ENCODE data around the gene SCP2. TPM values are rescaled to one million over a fixed set of nuclear protein-coding genes. Genes with fewer than 3 reads are reported as not detected.

SCP2 gene
- total RNA-seq, 1 donor from 2014 or later, result 89.8 TPM

DNA sequence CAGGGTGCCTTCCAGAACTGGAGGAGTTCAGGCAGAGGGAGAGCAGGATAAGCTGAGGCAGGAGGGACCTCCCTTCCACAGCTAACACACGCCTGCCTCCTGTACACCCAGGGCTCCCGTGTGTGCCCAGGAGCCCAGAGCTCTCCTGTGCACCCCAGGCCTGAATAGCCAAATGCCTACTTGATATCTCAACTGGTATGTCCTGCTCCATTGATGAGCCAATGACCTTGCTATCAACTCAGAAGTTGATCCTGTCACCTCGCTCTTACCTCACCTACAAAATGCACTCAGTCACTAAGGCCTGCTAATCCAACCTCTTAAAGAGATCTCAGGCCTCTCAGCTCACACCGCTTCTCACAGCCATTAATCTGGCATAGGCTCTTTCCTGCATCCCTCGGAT is 12.6 kb upstream of the SCP2 start:
- Histone ChIP-seq H3K9ac (ENCODE audit: low read length) (no peak overlapping the region), H2AFZ (ENCODE audit: low read depth, low read length) (no peak overlapping the region), H3K27me3 (ENCODE audit: insufficient read depth, low read length) (no peaks in the 10 kb centered on the region), H3K36me3 (ENCODE audit: insufficient read depth, low read length) (no peaks in the 10 kb centered on the region), H3K4me3 (ENCODE audit: insufficient read depth, low read depth, low read length) (no peak overlapping the region), H3K79me2 (ENCODE audit: insufficient read depth, low read length) (no peaks in the 10 kb centered on the region), H3K4me2 (ENCODE audit: low read length) (no peak overlapping the region), H3K9me3 (ENCODE audit: insufficient read depth, low read depth, low read length) (no peaks in the 10 kb centered on the region), H3K27ac (ENCODE audit: low read depth, low read length) (no peak overlapping the region), H3K4me1 (ENCODE audit: insufficient read depth, low read length) (no peaks in the 10 kb centered on the region), H4K20me1 (ENCODE audit: insufficient read depth, low read length) (no peaks in the 10 kb centered on the region)
- DNase-seq (ENCODE audit: low read depth) (no peak), FAIRE-seq (no peak)
- no peak for TF ChIP-seq EZH2 (IDR thresholded peaks at IDR 0.05; ENCODE audit: insufficient read depth, low read length)
- TF ChIP-seq, protein P1, sequence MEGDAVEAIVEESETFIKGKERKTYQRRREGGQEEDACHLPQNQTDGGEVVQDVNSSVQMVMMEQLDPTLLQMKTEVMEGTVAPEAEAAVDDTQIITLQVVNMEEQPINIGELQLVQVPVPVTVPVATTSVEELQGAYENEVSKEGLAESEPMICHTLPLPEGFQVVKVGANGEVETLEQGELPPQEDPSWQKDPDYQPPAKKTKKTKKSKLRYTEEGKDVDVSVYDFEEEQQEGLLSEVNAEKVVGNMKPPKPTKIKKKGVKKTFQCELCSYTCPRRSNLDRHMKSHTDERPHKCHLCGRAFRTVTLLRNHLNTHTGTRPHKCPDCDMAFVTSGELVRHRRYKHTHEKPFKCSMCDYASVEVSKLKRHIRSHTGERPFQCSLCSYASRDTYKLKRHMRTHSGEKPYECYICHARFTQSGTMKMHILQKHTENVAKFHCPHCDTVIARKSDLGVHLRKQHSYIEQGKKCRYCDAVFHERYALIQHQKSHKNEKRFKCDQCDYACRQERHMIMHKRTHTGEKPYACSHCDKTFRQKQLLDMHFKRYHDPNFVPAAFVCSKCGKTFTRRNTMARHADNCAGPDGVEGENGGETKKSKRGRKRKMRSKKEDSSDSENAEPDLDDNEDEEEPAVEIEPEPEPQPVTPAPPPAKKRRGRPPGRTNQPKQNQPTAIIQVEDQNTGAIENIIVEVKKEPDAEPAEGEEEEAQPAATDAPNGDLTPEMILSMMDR (IDR thresholded peaks at IDR 0.05; ENCODE audit: insufficient read depth, low read depth, low read length), result no peak
- H3K36me3 Mint-ChIP-seq (ENCODE audit: low read depth, unreplicated experiment), result peaks cover 2% of the 10 kb centered on the region
- H3K9me3 Mint-ChIP-seq (ENCODE audit: unreplicated experiment), result peaks cover 5% of the 10 kb centered on the region
- peaks cover 9% of the 10 kb centered on the region for H3K27me3 Mint-ChIP-seq (ENCODE audit: low read depth, unreplicated experiment)
- H3K4me1 Mint-ChIP-seq (ENCODE audit: low read depth, unreplicated experiment), result no peaks in the 10 kb centered on the region
- no peak overlapping the region for H3K27ac Mint-ChIP-seq (ENCODE audit: unreplicated experiment)
- no peak overlapping the region for H3K4me3 Mint-ChIP-seq (ENCODE audit: unreplicated experiment)

DNA sequence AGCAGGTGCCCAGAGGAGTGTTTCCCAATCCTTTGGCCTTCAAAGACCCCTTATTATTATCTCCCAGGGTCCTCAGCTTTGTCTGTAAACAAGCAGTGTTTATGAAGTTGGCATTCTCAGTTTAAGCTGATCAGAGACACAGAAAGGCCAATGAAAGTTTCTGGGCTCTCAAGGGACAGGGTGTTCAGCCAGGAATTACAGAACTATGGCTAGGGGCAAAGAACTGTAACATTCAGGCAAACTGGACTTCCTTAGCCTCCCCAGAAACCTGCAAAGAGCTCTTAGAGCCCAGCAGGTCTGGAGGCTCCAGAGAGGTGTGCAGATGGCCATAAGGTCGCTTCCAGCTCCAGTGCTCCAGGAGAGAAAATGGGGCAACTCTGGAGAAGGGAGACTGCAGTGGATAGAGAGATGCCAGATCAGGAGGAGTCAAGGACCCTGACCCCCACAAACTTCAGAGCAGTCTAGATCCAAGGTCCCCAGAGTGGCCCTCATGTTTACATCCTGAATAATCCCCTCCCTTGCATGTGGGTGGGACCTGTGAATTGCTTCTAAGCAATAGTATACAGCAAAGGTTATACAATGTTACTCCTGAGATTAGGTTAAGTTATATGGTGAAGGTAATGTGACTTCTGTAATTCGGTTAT is 11.7 kb upstream of the SCP2 start:
- FAIRE-seq, result no peak
- no peak for DNase-seq (ENCODE audit: low read depth)
- peaks cover 17% of the 10 kb centered on the region for H3K27me3 Mint-ChIP-seq (ENCODE audit: low read depth, unreplicated experiment)
- no peak overlapping the region for H3K27ac Mint-ChIP-seq (ENCODE audit: unreplicated experiment)
- Histone ChIP-seq H3K27me3 (ENCODE audit: insufficient read depth, low read length) (no peaks in the 10 kb centered on the region), H3K27ac (ENCODE audit: low read depth, low read length) (no peak overlapping the region), H4K20me1 (ENCODE audit: insufficient read depth, low read length) (no peaks in the 10 kb centered on the region), H3K9ac (ENCODE audit: low read length) (no peak overlapping the region), H3K9me3 (ENCODE audit: insufficient read depth, low read depth, low read length) (no peaks in the 10 kb centered on the region), H3K36me3 (ENCODE audit: insufficient read depth, low read length) (no peaks in the 10 kb centered on the region), H2AFZ (ENCODE audit: low read depth, low read length) (no peak overlapping the region), H3K4me1 (ENCODE audit: insufficient read depth, low read length) (no peaks in the 10 kb centered on the region), H3K79me2 (ENCODE audit: insufficient read depth, low read length) (no peaks in the 10 kb centered on the region), H3K4me2 (ENCODE audit: low read length) (no peak overlapping the region), H3K4me3 (ENCODE audit: insufficient read depth, low read depth, low read length) (no peak overlapping the region)
- H3K9me3 Mint-ChIP-seq (ENCODE audit: unreplicated experiment), result peaks cover 5% of the 10 kb centered on the region
- no peak for TF ChIP-seq EZH2 (IDR thresholded peaks at IDR 0.05; ENCODE audit: insufficient read depth, low read length)
- TF ChIP-seq, protein P1 (IDR thresholded peaks at IDR 0.05; ENCODE audit: insufficient read depth, low read depth, low read length), result no peak
- H3K4me3 Mint-ChIP-seq (ENCODE audit: unreplicated experiment), result no peak overlapping the region
- H3K4me1 Mint-ChIP-seq (ENCODE audit: low read depth, unreplicated experiment), result no peaks in the 10 kb centered on the region
- peaks cover 2% of the 10 kb centered on the region for H3K36me3 Mint-ChIP-seq (ENCODE audit: low read depth, unreplicated experiment)

DNA sequence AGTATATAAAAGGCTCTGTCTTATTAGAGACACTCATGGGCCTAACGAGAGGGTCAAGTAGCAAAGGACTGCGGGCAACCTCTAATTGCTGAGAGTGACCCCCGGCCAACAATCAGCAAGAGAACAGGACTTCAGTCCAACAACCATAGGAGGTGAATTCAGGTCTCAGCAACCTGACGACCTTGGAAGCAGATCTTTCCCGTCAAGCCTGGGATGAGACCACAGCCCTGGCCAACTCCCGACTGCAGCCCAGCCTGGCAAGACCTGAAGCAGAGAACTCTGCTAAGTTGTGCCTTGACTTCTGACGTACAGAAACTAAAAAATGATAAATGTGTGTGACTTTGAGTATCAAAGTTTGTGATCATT is 11.2 kb upstream of the SCP2 start:
- Histone ChIP-seq H3K36me3 (ENCODE audit: insufficient read depth, low read length) (no peaks in the 10 kb centered on the region), H3K27ac (ENCODE audit: low read depth, low read length) (no peak overlapping the region), H3K4me1 (ENCODE audit: insufficient read depth, low read length) (no peaks in the 10 kb centered on the region), H3K9ac (ENCODE audit: low read length) (no peak overlapping the region), H3K4me3 (ENCODE audit: insufficient read depth, low read depth, low read length) (no peak overlapping the region), H4K20me1 (ENCODE audit: insufficient read depth, low read length) (no peaks in the 10 kb centered on the region), H3K4me2 (ENCODE audit: low read length) (no peak overlapping the region), H3K27me3 (ENCODE audit: insufficient read depth, low read length) (peaks cover 1% of the 10 kb centered on the region), H3K9me3 (ENCODE audit: insufficient read depth, low read depth, low read length) (no peaks in the 10 kb centered on the region), H2AFZ (ENCODE audit: low read depth, low read length) (no peak overlapping the region), H3K79me2 (ENCODE audit: insufficient read depth, low read length) (no peaks in the 10 kb centered on the region)
- no peak for TF ChIP-seq EZH2 (IDR thresholded peaks at IDR 0.05; ENCODE audit: insufficient read depth, low read length)
- TF ChIP-seq, protein P1 (IDR thresholded peaks at IDR 0.05; ENCODE audit: insufficient read depth, low read depth, low read length), result no peak
- Mint-ChIP-seq H3K4me3 (ENCODE audit: unreplicated experiment) (no peak overlapping the region), H3K36me3 (ENCODE audit: low read depth, unreplicated experiment) (peaks cover 2% of the 10 kb centered on the region), H3K27me3 (ENCODE audit: low read depth, unreplicated experiment) (peaks cover 20% of the 10 kb centered on the region), H3K27ac (ENCODE audit: unreplicated experiment) (no peak overlapping the region), H3K9me3 (ENCODE audit: unreplicated experiment) (peaks cover 5% of the 10 kb centered on the region), H3K4me1 (ENCODE audit: low read depth, unreplicated experiment) (no peaks in the 10 kb centered on the region)
- DNase-seq (ENCODE audit: low read depth) (no peak), FAIRE-seq (no peak)

All from astrocyte (in vitro differentiated cells and primary cell).